ENCODE results near the gene PAIP2. TPM values are rescaled to one million over a fixed set of nuclear protein-coding genes. Genes with fewer than 3 reads are reported as not detected.
A peak's percentile ranks its signal among the peaks of the same experiment; 100 is the strongest.

The PAIP2 gene
- total RNA-seq, 1 donor from 2014 or later = 76.1 TPM

DNA sequence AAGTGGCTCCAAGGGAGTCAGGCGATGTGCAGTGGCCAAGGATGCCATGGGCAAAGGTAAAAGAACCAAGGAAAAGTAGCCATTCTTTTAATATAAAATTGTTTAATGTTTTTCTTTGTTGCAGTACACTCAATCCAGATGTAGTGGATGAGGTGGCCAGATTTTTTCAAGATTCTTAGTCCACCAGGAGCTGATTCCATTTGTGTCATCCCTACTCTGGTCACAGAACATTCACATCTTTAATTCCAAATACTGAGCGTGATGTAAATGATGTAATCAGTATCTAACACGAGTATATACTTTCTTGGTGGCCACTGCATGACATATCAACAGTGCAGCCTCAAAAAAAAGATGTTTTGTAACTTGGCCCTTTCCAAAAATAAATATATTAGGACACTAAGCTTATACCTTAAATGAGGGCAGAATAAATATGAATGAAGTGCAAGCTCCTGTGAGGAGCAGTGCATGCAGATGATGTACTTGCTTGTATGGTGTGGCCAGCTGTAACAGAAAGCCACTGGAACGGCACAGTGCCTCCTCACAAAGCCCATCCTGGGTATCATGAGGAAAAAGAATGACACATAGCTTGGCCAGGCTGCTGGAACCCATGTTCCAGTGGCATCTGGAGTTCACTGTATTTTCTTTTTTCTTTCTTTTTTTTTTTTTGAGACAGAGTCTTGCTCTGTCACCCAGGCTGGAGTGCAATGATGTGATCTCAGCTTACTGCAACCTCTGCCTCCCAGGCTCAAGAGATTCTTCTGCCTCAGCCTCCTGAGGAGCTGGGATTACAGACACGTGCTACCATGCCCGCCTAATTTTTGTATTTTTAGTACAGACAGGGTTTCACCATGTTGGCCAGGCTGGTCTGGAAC lies 68.7 kb downstream of the PAIP2 start:
- no peak for DNase-seq (ENCODE audit: low read depth in 2 of 2)

DNA sequence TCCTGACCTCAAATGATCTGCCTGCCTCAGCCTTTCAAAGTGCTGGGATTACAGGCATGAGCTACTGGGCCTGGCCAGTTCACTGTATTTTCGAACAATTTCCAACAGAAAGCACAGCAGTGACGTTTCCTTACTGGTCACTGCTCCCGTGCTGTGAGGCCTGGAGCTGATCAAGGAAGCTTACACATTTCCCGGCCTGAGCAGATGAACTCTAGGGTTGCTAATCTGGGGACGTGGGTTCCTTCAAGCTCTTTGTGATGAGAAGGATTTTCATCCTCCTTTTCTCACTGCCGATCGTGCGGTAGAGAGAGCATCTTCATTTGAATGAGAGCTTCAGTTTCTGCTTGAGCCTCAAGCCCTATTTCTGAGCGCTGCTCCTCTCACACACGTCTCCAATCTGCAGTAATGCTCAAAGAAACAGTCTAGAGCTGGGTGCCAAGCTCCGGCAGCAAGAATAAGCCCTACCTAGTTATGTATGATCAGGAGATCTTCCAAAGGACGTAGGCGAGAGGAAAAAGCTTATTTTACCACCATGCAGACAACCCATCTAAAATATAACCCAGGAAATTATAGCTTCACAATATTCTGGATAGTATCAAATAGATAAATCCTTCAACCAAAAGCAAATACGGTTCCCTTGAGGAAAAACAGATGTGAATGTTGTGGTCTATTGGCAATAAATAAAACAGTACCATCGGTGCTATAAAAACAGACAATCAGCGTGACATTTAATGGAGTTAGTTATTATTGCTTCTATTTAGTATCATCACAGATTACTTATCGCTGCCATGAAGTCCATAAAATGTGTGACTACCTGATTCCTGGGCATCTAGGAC lies 69.6 kb downstream of the PAIP2 start:
- no peak for DNase-seq (ENCODE audit: low read depth in 2 of 2)

DNA sequence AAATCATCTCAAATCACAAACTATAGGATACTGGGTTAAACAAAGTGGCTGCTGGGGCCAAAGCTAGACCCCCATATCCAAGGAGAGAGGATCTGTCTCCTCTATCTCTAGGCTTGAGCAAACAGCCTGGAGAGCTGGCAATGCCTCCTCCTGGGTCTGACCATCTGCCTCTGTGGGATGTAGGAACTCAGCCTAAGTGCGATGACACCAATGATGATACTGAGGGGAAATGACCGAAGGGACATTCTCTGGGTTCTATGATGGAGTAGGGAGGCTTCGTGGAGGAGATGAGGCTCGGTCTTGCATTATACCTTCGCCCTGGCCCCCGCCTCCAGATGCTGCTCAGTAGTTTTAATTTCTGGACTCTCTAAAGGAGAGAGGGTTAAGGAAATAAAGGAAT lies 71.5 kb downstream of the PAIP2 start:
- no peak for DNase-seq (ENCODE audit: low read depth in 2 of 2)

DNA sequence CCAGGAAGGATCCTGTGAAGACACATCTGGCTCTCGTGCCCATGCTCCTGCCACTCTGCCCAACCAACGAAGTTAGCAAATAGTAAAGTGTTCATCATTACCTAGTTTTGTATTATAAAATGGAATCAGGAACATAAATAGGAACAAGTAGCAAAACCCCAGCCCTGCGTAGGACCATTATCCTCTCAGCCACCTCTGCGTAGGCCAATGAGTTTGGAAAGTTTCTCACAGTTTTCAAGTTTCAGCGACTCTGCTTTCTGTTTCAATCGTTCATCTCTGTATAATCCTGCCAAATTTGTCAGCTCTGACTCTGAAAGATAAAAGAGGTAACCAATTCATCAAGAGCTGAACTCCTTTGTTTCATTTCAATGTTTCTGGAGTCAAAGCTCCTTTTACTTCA lies 72.3 kb downstream of the PAIP2 start:
- no peak for DNase-seq (ENCODE audit: low read depth in 2 of 2)

DNA sequence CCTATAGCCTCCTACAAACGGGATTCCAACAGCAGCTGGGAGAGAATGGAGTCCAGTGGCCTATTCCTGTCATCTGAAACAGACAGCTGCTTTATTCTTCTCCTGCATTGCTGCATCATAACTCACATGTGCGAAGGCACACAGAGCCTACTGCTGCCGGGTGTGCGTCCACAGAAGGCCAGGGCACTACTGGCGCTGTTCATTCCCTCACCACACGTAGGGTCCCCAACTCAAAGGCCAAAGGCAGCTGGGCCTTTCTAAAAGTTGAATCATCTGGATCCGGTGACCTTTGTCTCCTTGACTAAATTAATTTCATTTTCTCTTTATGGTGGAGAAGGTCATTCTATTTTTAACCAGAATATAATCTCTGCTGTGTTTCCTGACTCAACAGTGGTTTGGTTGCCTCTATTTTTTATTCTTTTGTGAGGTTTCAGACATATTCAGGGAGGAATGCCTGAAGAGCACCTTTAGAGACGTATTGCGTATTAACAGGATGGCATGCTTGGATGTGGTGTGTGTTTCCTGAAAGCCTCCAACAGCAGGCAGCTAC lies 73.0 kb downstream of the PAIP2 start:
- peak; percentile 37 to 38 for DNase-seq (ENCODE audit: low read depth in 2 of 2)

DNA sequence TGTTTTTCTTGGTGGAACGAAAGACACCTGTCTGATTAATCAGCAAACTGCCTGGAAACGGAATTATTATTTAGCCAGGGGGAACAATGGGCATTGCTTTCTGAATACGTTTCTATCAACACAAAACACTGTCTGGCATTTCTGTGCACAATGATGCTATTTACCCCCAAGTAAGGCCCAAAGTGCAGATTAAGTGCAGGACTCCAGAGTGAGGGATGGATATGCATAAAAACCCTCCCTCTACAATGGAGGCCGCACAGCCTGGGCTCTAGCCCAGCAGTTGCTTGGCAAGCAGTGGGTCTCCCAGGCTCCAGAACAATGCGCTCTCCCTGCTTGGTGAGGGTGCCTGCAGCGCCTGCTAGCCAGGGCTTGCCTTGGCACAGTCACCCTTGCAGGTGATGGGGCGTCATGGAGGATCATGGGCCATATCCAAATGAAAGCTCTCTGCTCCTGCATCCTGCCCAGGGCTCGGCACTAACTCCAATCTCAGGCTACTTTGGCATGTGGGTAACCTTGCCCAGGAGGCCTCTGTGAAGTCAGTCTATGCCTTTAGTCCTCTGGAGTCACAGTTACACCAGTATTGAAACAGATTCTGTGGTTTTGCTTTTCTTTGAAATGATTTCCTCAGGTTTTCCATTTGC lies 73.7 kb downstream of the PAIP2 start:
- peak; percentile 81 to 91 for DNase-seq (ENCODE audit: low read depth in 2 of 2)

DNA sequence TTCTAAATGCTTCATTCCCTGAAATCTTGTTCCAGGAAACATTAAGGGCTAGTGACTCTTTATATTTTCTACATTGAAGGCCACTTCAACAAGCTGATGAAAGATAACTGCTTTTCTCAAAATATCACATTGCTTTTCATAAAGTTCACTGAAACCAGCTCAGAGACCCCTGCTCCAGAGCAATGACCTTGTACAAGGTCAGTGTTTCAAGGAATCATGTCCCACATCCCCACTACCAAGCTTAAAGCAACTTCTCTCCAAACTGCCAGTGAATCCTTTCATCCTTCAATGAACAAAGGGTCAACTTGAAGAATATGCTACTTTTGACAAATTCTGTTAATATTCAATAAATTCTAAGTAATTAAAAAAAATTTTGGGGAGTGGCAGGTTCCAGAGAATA lies 74.2 kb downstream of the PAIP2 start:
- no peak for DNase-seq (ENCODE audit: low read depth in 2 of 2)

DNA sequence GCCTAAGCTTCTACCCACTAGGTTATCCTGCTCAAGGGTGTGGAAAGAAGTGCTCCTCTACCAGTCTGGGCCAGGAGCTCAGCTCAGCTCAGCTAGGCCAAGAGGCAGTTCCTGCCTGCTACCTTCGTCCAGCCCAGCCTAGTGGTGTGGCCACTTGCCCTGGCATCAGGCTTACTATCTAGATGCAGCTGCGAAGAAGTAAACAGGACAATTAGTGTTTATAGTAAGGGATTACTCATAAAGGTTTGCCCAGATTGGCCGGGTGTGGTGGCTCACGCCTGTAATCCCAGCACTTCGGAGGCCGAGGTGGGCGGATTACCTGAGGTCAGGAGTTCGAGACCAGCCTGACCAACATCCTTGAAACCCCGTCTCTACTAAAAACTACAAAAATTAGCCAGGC lies 75.0 kb downstream of the PAIP2 start:
- no peak for DNase-seq (ENCODE audit: low read depth in 2 of 2)

DNA sequence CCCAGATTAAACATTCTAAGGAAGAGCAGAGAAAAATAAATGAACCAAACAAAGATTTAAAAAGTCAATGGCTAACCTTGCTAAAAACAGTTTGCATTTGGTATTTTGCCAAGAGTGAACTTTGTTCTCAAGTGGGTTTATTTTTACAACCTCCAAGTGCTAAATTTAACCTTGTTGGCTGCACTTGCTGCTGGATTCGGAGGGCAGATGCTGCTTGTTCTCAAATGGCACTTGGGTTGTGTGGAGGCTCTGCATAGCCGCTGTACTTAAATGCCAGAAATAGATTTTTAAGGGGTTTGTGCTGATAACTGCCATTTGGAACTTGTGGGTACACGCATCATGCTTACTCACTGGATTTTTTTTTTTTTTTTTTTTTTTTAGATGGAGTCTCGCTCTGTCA lies 75.6 kb downstream of the PAIP2 start:
- DNase-seq (ENCODE audit: low read depth in 2 of 2) = peak in 1 of 2 donors; percentile 26

DNA sequence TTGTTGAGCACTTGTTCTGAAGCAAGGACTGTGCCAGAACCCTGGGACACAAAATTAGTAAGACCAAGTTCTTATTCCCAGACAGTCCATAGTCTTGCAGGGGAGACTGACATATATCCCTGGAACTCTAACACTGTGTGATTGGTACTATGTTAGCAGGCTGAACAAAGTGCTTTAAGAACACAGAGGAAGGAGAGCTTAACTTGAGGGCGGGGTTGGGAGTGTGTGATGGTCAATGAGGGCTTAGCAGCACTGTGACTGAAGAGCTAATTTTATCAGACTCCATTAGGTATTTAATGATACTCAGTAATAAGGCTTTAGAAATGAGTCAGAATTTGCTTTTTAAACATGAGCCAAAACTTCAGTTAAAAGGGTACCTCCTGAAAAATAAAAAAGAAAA lies 77.1 kb downstream of the PAIP2 start:
- DNase-seq (ENCODE audit: low read depth in 2 of 2) = peak in 1 of 2 donors; percentile 21

Other genes with a start within 250 kb of the PAIP2 start
- gene SIL1, start 143.5 kb upstream of the PAIP2 start, total RNA-seq = 43.4 and 62.7 TPM in 2 replicates
- gene MATR3, start 48.1 kb upstream of the PAIP2 start, total RNA-seq = 152 and 212 TPM in 2 replicates
- under 0.01 TPM in 1 of 2 replicates, not detected in the other for gene SLC23A1, start 41.4 kb downstream of the PAIP2 start, total RNA-seq
- 0.13 TPM in 1 of 2 replicates, not detected in the other for gene MZB1, start 48.1 kb downstream of the PAIP2 start, total RNA-seq
- 3.1 and 5.1 TPM in 2 replicates for gene PROB1, start 53.2 kb downstream of the PAIP2 start, total RNA-seq
- 6.6 and 8.1 TPM in 2 replicates for gene SPATA24, start 62.2 kb downstream of the PAIP2 start, total RNA-seq
- gene DNAJC18, start 97.7 kb downstream of the PAIP2 start, total RNA-seq = 5.9 TPM in 2 replicates
- gene ECSCR, start 120.9 kb downstream of the PAIP2 start, total RNA-seq = 406 and 421 TPM in 2 replicates
- under 0.01 TPM in 1 of 2 replicates, not detected in the other for gene SMIM33, start 129.2 kb downstream of the PAIP2 start, total RNA-seq
- 34.8 and 54.0 TPM in 2 replicates for gene STING1, start 140.9 kb downstream of the PAIP2 start, total RNA-seq
- gene UBE2D2, start 219.5 kb downstream of the PAIP2 start, total RNA-seq = 53.4 and 53.9 TPM in 2 replicates

Data from dermis microvascular lymphatic vessel endothelial cell (primary cell).